HL-60 (cell line): ENCODE results near the gene HSPA1L.

Experiments used
- GABPA ChIP-seq: IDR thresholded peaks from 2 replicates; pipeline ENCODE4 v1.6.1; 2012; ENCODE audit warnings: low read depth
- POLR2AphosphoS5 ChIP-seq: IDR thresholded peaks from 2 replicates; pipeline ENCODE4 v1.6.1; 2012; ENCODE audit warnings: low read depth
- TF ChIP-seq, protein P1 (sequence below): IDR thresholded peaks from one replicate; pipeline ENCODE4 v1.5.1; 2011; ENCODE audit warnings: low read length, control low read depth, inconsistent platforms; ENCODE audit not compliant: insufficient read depth
- TF ChIP-seq, protein P2 (sequence below): IDR thresholded peaks from 2 replicates; pipeline ENCODE4 v1.6.1; 2012; ENCODE audit warnings: low read depth; ENCODE audit not compliant: insufficient replicate concordance

DNA sequence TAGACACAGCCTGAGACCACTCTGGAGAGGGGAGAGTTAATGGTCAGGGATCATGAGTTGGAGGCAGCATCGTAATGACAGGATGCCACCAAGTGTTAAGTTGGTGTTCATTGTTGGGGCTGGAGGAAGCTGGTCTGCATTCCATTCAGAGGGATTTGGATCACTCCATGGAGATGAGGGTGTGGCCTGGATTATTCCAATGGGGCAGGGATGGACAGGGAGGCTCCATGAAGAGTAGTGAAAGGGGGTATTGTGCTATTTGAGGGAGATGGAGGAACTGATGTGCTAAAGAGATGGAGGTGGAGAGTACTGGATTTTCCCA, 51.5 kb downstream of the HSPA1L start:
- TF ChIP-seq, protein P1, sequence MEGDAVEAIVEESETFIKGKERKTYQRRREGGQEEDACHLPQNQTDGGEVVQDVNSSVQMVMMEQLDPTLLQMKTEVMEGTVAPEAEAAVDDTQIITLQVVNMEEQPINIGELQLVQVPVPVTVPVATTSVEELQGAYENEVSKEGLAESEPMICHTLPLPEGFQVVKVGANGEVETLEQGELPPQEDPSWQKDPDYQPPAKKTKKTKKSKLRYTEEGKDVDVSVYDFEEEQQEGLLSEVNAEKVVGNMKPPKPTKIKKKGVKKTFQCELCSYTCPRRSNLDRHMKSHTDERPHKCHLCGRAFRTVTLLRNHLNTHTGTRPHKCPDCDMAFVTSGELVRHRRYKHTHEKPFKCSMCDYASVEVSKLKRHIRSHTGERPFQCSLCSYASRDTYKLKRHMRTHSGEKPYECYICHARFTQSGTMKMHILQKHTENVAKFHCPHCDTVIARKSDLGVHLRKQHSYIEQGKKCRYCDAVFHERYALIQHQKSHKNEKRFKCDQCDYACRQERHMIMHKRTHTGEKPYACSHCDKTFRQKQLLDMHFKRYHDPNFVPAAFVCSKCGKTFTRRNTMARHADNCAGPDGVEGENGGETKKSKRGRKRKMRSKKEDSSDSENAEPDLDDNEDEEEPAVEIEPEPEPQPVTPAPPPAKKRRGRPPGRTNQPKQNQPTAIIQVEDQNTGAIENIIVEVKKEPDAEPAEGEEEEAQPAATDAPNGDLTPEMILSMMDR, result no peak
- no peak for TF ChIP-seq POLR2AphosphoS5
- TF ChIP-seq, protein P2, sequence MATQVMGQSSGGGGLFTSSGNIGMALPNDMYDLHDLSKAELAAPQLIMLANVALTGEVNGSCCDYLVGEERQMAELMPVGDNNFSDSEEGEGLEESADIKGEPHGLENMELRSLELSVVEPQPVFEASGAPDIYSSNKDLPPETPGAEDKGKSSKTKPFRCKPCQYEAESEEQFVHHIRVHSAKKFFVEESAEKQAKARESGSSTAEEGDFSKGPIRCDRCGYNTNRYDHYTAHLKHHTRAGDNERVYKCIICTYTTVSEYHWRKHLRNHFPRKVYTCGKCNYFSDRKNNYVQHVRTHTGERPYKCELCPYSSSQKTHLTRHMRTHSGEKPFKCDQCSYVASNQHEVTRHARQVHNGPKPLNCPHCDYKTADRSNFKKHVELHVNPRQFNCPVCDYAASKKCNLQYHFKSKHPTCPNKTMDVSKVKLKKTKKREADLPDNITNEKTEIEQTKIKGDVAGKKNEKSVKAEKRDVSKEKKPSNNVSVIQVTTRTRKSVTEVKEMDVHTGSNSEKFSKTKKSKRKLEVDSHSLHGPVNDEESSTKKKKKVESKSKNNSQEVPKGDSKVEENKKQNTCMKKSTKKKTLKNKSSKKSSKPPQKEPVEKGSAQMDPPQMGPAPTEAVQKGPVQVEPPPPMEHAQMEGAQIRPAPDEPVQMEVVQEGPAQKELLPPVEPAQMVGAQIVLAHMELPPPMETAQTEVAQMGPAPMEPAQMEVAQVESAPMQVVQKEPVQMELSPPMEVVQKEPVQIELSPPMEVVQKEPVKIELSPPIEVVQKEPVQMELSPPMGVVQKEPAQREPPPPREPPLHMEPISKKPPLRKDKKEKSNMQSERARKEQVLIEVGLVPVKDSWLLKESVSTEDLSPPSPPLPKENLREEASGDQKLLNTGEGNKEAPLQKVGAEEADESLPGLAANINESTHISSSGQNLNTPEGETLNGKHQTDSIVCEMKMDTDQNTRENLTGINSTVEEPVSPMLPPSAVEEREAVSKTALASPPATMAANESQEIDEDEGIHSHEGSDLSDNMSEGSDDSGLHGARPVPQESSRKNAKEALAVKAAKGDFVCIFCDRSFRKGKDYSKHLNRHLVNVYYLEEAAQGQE, result no peak
- no peak for TF ChIP-seq GABPA
